ENCODE data around the gene RFLNA. TPM values are rescaled to one million over a fixed set of nuclear protein-coding genes. Genes with fewer than 3 reads are reported as not detected.

RFLNA gene

GRCh38 chr12:124361996-124362395 is 67.1 kb downstream of the RFLNA start:
- Histone ChIP-seq H4K8ac (ENCODE audit: low read length) (no peak overlapping the region), H3K9me3 (ENCODE audit: control insufficient read depth, low read length) (no peaks in the 10 kb centered on the region), H2BK5ac (ENCODE audit: low read depth, low read length, poor library complexity, severe bottlenecking) (no peak overlapping the region), H2BK15ac (ENCODE audit: low read depth, poor library complexity, severe bottlenecking) (no peak overlapping the region), H3K79me1 (replicated peaks; ENCODE audit: low read length, poor library complexity, severe bottlenecking) (peaks cover 3% of the 10 kb centered on the region), H2AK5ac (ENCODE audit: low read length, severe bottlenecking) (no peak overlapping the region), H4K91ac (ENCODE audit: low read length) (peak overlapping the region; percentile 14), H3K14ac (ENCODE audit: low read length in 2 of 2) (no peak overlapping the region), H3K23ac (ENCODE audit: low read length in 2 of 2) (no peak overlapping the region), H2AFZ (ENCODE audit: low read depth, low read length) (no peak overlapping the region), H3K27me3 (ENCODE audit: control insufficient read depth in 1 of 2, insufficient read depth in 1 of 2, low read length in 2 of 2) (no peaks in the 10 kb centered on the region), H2BK120ac (ENCODE audit: low read depth, low read length) (no peak overlapping the region), H3K4me3 (ENCODE audit: insufficient read depth in 1 of 2, low read depth in 1 of 2, low read length in 2 of 2) (no peak overlapping the region), H2BK12ac (ENCODE audit: low read length in 2 of 2) (no peak overlapping the region), H3K4me2 (ENCODE audit: low read length, poor library complexity, severe bottlenecking) (no peak overlapping the region), H3K36me3 (ENCODE audit: control insufficient read depth in 1 of 2, insufficient read depth in 2 of 2, low read depth in 1 of 2, low read length in 2 of 2) (peaks cover 39 to 98% of the 10 kb centered on the region in 2 experiments), H3K4ac (ENCODE audit: low read depth in 1 of 2, low read length in 2 of 2) (no peak overlapping the region), H3K18ac (ENCODE audit: low read depth in 1 of 2, low read length in 2 of 2) (no peak overlapping the region), H3K27ac (ENCODE audit: low read length, poor library complexity, severe bottlenecking) (no peak overlapping the region), H3K4me1 (ENCODE audit: control insufficient read depth, insufficient read depth, low read depth, low read length) (peaks cover 34% of the 10 kb centered on the region), H3K9ac (ENCODE audit: low read length) (no peak overlapping the region)
- 94% methylated on average over 15 of the region's 15 CpGs for WGBS
- DNase-seq: no peak

GRCh38 chr12:124363353-124363965 is 68.6 kb downstream of the RFLNA start:
- no peak overlapping the region for H3K18ac ChIP-seq (ENCODE audit: low read depth in 1 of 2, low read length in 2 of 2)
- no peak for DNase-seq
- no peak overlapping the region for H4K91ac ChIP-seq (ENCODE audit: low read length)
- no peak overlapping the region for H3K23ac ChIP-seq (ENCODE audit: low read length in 2 of 2)
- H3K79me1 ChIP-seq (replicated peaks; ENCODE audit: low read length, poor library complexity, severe bottlenecking): peaks cover 3% of the 10 kb centered on the region
- H3K4me3 ChIP-seq (ENCODE audit: insufficient read depth in 1 of 2, low read depth in 1 of 2, low read length in 2 of 2): no peak overlapping the region
- no peaks in the 10 kb centered on the region for H3K9me3 ChIP-seq (ENCODE audit: control insufficient read depth, low read length)
- H3K27ac ChIP-seq (ENCODE audit: low read length, poor library complexity, severe bottlenecking): no peak overlapping the region
- H2BK120ac ChIP-seq (ENCODE audit: low read depth, low read length): no peak overlapping the region
- H3K14ac ChIP-seq (ENCODE audit: low read length in 2 of 2): no peak overlapping the region
- no peak overlapping the region for H3K9ac ChIP-seq (ENCODE audit: low read length)
- 96% methylated on average over 23 of the region's 23 CpGs for WGBS
- H2AFZ ChIP-seq (ENCODE audit: low read depth, low read length): no peak overlapping the region
- H2BK15ac ChIP-seq (ENCODE audit: low read depth, poor library complexity, severe bottlenecking): no peak overlapping the region
- H3K4ac ChIP-seq (ENCODE audit: low read depth in 1 of 2, low read length in 2 of 2): no peak overlapping the region
- H4K8ac ChIP-seq (ENCODE audit: low read length): no peak overlapping the region
- no peak overlapping the region for H2BK5ac ChIP-seq (ENCODE audit: low read depth, low read length, poor library complexity, severe bottlenecking)
- no peak overlapping the region for H2BK12ac ChIP-seq (ENCODE audit: low read length in 2 of 2)
- peaks cover 43% of the 10 kb centered on the region for H3K4me1 ChIP-seq (ENCODE audit: control insufficient read depth, insufficient read depth, low read depth, low read length)
- H3K4me2 ChIP-seq (ENCODE audit: low read length, poor library complexity, severe bottlenecking): no peak overlapping the region
- no peak overlapping the region for H2AK5ac ChIP-seq (ENCODE audit: low read length, severe bottlenecking)
- peaks cover 25 to 98% of the 10 kb centered on the region in 2 experiments for H3K36me3 ChIP-seq (ENCODE audit: control insufficient read depth in 1 of 2, insufficient read depth in 2 of 2, low read depth in 1 of 2, low read length in 2 of 2)
- no peaks in the 10 kb centered on the region for H3K27me3 ChIP-seq (ENCODE audit: control insufficient read depth in 1 of 2, insufficient read depth in 1 of 2, low read length in 2 of 2)

- DNase-seq: no peak
Observed at GRCh38 chr12:124364543-124364942, 69.7 kb downstream of the RFLNA start.

More at GRCh38 chr12:124364543-124364942, 69.7 kb downstream of the RFLNA start:
- no peak overlapping the region for H3K4me2 ChIP-seq (ENCODE audit: low read length, poor library complexity, severe bottlenecking)
- no peak overlapping the region for H3K23ac ChIP-seq (ENCODE audit: low read length in 2 of 2)
- peaks cover 20 to 98% of the 10 kb centered on the region in 2 experiments for H3K36me3 ChIP-seq (ENCODE audit: control insufficient read depth in 1 of 2, insufficient read depth in 2 of 2, low read depth in 1 of 2, low read length in 2 of 2)
- no peak overlapping the region for H2BK15ac ChIP-seq (ENCODE audit: low read depth, poor library complexity, severe bottlenecking)
- peaks cover 3% of the 10 kb centered on the region for H3K79me1 ChIP-seq (replicated peaks; ENCODE audit: low read length, poor library complexity, severe bottlenecking)
- no peak overlapping the region for H4K8ac ChIP-seq (ENCODE audit: low read length)
- H3K9me3 ChIP-seq (ENCODE audit: control insufficient read depth, low read length): no peaks in the 10 kb centered on the region
- peaks cover 52% of the 10 kb centered on the region for H3K4me1 ChIP-seq (ENCODE audit: control insufficient read depth, insufficient read depth, low read depth, low read length)
- no peak overlapping the region for H3K9ac ChIP-seq (ENCODE audit: low read length)
- H2AK5ac ChIP-seq (ENCODE audit: low read length, severe bottlenecking): no peak overlapping the region
- no peak overlapping the region for H2BK5ac ChIP-seq (ENCODE audit: low read depth, low read length, poor library complexity, severe bottlenecking)
- WGBS: 98% methylated on average over 11 of the region's 11 CpGs
- no peak overlapping the region for H2BK120ac ChIP-seq (ENCODE audit: low read depth, low read length)
- H3K14ac ChIP-seq (ENCODE audit: low read length in 2 of 2): no peak overlapping the region
- no peak overlapping the region for H2BK12ac ChIP-seq (ENCODE audit: low read length in 2 of 2)
- no peak overlapping the region for H4K91ac ChIP-seq (ENCODE audit: low read length)
- no peak overlapping the region for H2AFZ ChIP-seq (ENCODE audit: low read depth, low read length)
- peak overlapping the region in 1 of 2 experiments; percentile 51 for H3K18ac ChIP-seq (ENCODE audit: low read depth in 1 of 2, low read length in 2 of 2)
- no peak overlapping the region for H3K4me3 ChIP-seq (ENCODE audit: insufficient read depth in 1 of 2, low read depth in 1 of 2, low read length in 2 of 2)
- no peak overlapping the region for H3K4ac ChIP-seq (ENCODE audit: low read depth in 1 of 2, low read length in 2 of 2)
- no peaks in the 10 kb centered on the region for H3K27me3 ChIP-seq (ENCODE audit: control insufficient read depth in 1 of 2, insufficient read depth in 1 of 2, low read length in 2 of 2)
- no peak overlapping the region for H3K27ac ChIP-seq (ENCODE audit: low read length, poor library complexity, severe bottlenecking)

Small RNA genes within 50 kb of the gene (small RNA-seq; reads per million reads assigned to genes)
- not detected for gene MIR6880 (ENCODE audit: low read depth)

Measured in mesenchymal stem cell (in vitro differentiated cells and primary cell).